Tibial nerve (tissue), 4 donors: ENCODE data around the gene NISCH.

ENCODE experiments used
- CTCF ChIP-seq, 5 experiments: fragments of 200-600 bp in 3 of 5; fragments of 450-650 bp in 2 of 5; sonication (generic) in 3 of 5; IDR thresholded peaks; one replicate each; pipeline ENCODE4 v1.5.1; 2016 to 2019; ENCODE audit warnings: antibody characterized with exemption in 5 of 5, mild to moderate bottlenecking in 3 of 5, moderate library complexity in 2 of 5
- EP300 ChIP-seq, 2 donors: sonication (generic); formaldehyde crosslinking; IDR thresholded peaks; one replicate each; pipeline ENCODE4 v1.6.1; 2017; ENCODE audit warnings: antibody characterized with exemption in 2 of 2, mild to moderate bottlenecking in 1 of 2
- POLR2A ChIP-seq, 2 donors: fragments of 450-650 bp; IDR thresholded peaks; one replicate each; pipeline ENCODE4 v1.6.1; 2017; ENCODE audit warnings: antibody characterized with exemption in 2 of 2, mild to moderate bottlenecking in 2 of 2, moderate library complexity in 2 of 2

DNA sequence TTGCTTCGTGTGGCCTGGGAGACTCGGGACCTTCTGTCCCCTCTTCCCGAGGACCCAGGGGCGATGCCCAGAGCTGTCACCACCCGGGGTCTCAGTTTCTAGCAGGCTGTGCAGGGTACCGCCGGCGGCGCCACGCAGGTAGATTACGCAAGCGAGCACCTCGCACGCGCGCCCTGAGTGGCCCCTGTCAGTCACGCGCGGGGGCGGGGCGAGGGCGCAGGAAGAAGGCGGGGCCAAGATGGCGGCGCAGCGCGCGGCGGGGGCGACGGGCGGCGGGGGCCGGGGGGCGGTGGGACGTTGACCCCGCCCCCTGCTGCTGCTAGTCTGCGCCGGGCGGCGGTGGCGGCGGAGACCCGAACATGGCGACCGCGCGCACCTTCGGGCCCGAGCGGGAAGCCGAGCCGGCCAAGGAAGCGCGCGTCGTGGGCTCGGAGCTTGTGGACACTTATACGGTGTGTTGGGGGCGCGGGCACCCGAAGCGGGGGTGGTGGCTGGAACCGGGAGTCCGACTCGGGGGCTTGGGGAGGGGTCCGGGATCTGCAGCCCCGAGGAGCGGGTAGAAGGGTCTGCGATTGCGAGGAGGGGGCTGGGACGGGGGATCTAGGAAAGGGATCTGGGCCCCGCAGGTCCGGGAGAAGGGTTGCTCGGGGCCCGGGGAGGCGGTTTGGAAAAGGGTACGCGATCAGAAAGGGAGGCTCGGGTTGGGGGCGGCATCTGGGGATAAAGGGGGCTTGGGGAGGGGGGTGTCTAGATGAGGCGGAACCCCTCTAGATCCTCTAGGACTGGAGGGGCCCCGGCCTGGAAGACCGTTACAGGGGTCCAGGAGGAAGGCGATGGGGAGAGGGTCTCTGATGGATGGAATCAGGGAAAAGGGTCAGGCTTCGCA, at the start of gene NISCH:
- TF ChIP-seq POLR2A (IDR thresholded peaks at IDR 0.05): peak in 1 of 2 donors; percentile 48
- no peak for TF ChIP-seq CTCF (IDR thresholded peaks at IDR 0.05)
- TF ChIP-seq EP300 (IDR thresholded peaks at IDR 0.05): peak; percentile 39 to 86
